Stimulated activated CD4-positive, alpha-beta T cell treated with anti-CD3 and anti-CD28 coated beads, Interleukin-4, amount 100 ng/mL, for 4 hours (primary cell): ENCODE data around the gene TMEM247.
"Not testable (repeated sequence)": the region's sequence is repeated elsewhere in the genome, so short reads cannot be mapped to it uniquely, and the experiment has no call there.

Source experiments
- DNase-seq, 2 experiments: peaks; one replicate each; pipeline ENCODE4 v3.0.0-alpha.2; 2020

TMEM247 gene

DNA sequence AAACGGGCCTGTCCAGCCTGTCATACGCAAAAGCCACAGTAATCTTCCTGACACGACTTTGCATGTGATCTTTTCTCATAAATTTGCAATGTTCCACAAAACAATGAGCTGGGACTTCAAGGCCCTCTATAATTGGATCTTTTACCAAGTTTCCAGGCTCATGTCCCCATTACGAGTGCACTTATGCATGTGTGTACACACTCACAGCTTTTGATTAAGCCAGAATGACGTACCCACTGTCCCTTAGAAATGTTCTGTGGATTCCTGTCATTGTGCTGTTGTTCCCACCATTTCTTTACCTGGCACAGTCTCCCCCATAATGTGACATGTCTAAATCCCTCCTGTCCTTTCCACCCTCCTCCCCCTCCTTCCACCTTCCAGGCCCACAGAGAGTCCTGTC lies 19.7 kb upstream of the TMEM247 start:
- DNase-seq: no peak

DNA sequence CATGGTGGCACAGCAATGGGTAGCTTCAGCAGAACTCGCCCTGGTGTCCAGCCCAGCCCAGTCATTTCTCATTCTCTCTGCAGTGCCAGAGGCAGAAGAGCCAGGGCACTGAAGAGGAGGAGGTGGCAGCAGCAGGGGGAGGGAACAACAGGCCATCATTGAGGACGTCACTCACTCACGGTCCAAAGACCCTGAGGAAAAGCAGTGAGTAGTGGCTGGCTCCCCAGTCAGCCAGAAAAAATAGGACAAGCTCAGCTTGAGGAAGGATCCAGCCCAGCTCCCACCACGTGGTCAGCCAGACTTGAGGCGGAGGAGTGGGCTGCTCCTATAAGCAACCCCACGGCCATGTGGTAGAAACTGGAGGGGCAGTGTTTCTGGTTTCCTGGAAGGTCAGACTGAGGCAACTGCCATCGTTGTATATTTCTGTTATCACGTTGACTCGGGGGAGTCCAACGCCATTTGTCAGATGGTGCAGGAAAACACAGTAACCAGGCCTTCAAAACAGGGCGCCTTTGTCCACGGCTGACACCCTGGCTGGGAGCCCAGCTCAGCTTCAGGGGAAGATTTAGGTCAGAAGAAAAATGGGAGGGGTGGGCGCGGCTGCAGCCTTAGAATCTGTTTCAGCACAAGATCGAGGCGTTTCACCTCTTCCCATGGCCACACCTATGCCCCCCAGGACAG lies 19.0 kb upstream of the TMEM247 start:
- no peak for DNase-seq

DNA sequence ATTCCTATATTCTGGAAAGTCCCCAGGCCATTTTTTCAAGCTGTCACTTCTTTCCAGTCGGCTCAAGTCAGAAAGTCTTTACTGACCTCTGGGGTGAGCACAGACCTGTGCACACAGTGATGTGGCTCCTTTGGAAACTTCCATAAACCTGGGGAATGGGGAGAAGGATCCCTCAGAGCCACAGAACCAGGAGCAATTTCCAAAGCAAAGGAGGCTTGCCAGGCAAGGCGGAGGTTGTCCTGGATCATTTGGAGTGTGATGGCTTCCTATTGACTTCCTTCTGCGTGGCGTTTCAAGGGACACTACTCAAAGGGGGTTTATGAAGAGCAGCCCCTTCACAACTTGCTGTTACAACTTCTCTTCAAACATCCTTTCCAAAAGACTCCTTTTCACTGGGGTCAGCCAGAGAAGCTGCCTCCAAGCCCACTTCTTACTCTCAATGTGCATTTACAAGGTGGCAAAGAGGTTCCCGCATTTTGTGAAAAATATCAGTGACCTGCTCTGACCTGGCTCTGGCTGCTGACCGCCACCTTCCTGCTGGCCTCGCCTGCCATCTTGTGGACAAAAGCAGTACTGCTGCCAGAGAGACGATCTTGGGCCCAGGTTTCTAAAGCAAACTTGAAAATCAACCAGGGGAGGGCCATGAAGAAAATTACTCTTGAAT lies 18.2 kb upstream of the TMEM247 start:
- peak; percentile 52 to 73 for DNase-seq

DNA sequence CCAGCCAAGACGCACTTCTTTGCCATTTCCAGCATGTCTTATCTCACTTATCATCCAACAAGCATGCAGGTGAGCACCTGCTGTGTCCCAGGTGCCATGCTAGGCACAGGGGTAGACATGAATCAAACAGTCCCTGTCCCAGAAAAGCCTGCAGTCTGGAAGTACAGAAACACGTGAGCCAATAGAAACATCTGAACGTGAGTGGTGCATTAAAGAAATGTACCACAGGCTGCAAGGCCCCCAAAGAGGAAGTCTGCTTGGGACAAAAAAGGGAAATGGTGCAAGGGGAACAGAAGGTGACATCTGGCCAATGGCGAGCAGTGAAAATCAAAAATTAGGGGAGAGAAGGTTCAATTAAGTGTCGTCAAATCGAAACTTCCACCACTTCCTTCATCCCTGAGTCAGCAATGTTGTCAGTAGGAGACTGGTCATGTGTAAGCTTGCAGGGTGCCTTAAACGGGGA lies 17.6 kb upstream of the TMEM247 start:
- no peak for DNase-seq

DNA sequence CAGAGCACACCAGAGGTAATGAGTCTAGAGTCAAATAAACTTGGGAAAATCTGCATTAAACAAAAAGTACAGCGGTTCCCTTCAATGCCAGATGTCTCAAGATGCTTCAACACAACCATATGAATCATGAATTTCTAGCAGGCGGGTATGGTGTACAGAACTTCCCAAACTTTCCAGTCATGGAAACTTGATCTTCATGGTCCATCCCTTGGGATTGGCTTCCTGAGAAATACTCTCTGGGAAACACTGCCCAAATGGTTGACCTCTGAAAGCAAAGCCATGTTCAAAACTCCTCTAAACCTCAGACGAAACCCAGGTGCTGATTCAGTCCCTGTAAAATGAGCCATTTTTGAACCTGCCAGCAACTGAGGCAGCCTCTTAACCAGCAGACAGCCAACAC lies 16.4 kb upstream of the TMEM247 start:
- no peak for DNase-seq

DNA sequence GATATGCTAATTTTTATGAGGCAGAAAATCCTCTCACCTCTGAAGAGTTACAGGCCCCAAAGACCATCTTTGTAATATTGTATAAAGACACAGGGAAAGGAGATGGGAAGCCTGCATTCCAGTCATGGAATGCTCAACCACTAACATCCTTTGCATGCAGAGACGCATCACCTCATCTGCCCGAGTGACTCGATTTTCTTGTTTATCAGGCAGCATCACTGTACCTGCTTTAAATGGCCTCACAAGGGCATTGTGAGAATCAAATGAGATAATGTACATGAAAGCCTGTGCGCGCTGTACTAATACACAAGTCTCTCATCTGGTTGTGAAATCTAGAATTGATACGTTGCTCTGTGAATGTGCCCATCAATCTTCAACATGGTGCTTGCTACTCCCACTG lies 10.2 kb upstream of the TMEM247 start:
- DNase-seq: no peak

DNA sequence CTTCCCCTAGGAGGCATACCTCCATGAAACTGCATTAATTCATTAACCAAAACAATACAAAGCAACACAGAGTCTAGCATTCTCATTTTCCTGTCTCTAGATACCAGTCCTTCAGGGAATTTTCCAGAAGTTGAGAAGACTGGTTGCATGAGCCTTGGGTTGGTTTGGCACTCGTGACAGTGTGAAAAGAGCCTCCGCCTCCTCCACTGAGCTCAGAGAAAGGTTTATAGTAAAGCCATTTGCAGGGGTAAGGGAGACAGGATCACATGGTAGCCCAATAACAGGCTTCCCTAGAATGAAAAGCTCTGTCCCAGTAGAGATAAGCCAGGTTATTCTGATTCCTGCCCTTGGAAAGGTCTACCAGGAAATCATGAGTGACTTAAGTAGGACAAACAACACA lies 9.7 kb upstream of the TMEM247 start:
- DNase-seq: no peak

DNA sequence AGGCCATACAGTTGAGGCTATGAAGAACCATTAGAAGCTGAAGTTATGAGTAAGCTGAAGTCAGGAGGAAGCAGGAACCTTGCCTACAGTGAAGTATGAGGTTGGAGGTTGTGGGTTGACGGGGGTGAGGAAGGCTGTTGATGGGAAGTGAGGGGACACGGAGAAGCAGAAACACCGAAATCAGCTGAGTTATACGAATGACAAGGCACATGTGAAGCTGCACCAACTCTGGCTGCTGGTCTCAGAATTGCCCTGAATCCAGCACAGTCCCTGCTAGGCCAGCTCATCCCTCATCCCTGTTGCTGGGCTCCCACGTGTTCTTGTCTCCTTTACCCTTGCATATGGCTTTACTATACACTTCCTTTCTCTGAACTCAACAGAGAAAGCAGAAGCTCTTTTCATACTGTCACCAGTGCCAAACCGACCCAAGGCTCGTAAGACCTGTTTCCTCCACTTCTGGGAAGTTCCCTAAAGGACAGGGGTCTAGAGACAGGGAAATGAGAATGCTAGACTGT lies 9.2 kb upstream of the TMEM247 start:
- DNase-seq: no peak

DNA sequence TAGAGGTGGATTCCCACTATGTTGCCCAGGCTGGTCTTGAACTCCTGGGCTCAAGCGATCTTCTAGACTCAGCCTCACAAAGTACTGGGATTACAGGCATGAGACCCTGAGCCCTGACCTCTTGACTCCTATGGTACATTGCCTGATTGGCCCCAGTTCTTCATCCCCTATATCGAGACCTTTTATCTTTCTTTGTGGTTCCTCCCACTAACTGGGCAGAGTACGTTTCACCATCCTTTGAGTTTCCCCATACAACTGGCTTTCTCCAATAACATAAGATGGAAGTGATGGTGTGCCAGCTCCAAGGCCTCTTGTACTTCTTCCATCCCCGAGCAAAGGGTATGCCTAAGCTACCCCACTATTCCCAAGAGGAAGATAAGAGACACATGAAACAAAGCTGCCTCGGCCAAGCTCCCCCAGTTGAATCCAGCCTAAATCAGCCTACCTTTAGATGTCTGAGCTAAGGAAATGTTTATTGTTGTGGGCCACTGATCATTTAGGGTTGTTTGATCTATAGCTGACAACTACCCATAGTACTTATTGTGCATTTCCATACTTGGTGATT lies 8.3 kb upstream of the TMEM247 start:
- DNase-seq: no peak

DNA sequence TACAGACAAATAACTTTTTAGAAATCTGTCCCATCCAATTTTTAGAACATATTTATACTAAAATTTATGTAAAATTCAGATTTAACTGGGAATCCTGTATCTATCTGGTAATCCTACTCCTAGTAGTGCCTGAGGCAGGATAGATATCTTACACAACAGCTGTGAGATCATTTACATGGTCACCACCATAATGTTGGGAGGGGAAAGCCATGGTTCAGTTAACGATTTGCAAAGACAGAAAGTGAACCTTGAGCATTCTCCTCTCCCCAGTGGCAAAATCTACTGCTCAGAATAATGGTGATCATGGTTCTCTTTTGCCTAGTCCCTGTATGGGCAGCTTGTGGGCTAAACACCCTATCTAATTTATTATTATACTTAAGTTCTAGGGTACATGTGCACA lies 7.7 kb upstream of the TMEM247 start:
- no peak for DNase-seq

DNA sequence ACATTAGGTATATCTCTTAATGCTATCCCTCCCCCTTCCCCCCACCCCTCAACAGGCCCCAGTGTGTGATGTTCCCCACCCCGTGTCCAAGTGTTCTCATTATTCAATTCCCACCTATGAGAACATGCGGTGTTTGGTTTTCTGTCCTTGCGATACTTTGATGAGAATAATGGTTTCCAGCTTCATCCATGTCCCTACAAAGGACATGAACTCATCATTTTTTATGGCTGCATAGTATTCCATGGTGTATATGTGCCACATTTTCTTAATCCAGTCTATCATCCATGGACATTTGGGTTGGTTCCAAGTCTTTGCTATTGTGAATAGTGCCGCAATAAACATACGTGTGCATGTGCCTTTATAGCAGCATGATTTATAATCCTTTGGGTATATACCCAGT lies 7.2 kb upstream of the TMEM247 start:
- DNase-seq: not testable (repeated sequence)

DNA sequence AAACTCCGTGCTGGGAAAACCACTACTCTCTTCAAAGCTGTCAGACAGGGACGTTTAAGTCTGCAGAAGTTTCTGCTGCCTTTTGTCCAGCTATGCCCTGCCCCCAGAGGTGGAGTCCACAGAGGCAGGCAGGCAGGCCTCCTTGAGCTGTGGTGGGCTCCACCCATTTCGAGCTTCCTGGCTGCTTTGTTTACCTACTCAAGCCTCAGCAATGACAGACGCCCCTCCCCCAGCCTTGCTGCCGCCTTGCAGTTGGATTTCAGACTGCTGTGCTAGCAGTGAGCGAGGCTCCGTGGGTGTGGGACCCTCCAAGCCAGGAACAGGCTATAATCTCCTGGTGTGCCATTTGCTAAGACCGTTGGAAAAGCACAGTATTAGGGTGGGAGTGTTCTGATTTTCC lies 1.9 kb upstream of the TMEM247 start:
- not testable (repeated sequence) for DNase-seq

DNA sequence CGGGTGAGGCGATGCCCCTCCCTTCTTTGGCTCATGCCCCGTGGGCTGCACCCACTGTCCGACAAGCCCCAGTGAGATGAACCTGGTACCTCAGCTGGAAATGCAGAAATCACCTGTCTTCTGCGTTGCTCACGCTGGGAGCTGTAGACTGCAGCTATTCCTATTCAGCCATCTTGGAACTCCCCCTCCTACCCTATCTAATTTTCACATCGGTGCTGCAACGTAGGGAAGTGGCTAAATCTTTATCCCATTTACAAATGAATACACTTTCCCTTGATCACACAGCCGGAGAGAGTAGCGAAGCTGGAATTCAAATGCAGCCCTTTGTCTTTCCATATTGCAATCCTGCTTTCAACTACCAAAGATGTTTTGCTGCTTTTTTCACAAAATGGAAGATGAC lies 1.4 kb upstream of the TMEM247 start:
- DNase-seq: no peak

DNA sequence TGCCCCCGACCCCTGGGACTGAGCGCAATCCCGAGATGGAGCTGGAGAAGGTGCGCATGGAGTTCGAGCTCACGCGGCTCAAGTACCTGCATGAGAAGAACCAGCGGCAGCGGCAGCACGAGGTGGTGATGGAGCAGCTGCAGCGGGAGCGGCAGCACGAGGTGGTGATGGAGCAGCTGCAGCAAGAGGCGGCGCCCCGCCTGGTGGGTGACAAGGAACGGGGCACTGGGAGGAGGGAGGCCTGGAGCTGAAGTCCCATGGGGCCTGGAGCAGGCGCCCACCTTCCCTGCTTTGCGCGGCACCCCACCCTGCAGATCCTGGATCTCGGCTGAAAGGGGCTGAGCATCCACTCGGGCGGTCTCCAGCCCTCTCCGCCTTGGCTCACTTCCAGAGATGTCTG lies 1.2 kb downstream of the TMEM247 start:
- no peak for DNase-seq

DNA sequence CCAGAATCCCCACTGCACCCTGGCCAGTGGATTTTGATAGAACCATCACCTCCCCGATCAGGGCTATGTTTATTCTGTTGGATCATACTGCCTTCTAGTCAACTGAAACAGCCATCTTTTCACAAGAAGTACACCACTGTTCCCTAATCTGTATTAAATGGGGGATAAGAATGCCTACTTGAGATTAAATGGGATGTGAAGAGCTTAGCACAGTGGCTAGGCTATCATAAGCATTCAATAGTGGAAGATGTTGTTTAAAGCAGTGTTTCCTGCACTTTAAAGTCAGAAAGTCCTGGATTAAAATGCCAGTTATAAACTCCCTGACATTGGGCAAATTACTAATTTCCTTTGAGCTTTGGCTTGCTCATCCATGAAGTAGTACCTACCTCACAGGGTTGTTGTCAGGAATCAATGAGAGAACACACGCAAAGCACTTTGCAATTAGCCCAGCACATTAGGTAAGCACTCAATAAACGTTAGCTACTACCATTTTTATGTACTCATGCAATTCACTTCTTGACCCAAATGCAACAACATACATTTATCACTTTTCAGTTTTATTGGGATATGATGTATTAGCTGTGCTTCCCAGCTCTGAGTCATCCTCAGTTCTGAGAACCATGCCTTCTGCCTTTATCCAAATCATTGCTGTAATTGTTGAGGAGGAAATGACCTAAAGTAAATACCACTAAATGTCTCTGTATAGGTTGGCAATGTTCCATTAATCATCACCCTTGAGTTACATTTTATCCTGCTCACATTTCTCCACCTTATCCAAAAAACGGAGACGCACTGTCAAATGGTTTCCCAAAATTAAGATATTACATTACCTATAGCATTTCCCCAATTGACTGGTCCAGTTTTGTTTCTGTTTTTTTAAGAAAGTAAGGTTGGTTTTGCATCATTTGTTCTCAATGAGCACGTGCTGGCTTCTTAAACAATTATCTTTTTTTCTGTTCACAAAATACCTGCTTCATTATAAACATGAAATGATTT lies 2.1 kb downstream of the TMEM247 start:
- DNase-seq: no peak

DNA sequence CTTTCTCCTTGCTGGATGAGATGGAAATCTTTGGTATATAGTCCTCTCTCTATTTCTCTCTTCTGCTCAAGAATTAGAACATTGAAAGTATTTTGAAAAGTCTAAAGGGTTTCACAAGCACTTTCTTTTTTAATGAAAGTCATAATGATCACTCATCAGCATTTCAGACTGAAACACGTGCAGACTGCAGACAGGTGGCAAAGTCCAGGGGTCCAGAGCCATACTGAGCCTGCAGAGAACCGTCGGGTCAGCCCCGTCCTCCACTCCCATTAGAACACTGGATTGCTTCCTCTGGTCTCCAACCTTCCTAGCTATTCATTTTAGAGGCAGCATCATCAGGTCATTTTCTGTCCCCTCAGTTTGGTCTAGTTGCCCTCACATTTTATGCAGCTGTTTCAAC lies 3.1 kb downstream of the TMEM247 start:
- no peak for DNase-seq

DNA sequence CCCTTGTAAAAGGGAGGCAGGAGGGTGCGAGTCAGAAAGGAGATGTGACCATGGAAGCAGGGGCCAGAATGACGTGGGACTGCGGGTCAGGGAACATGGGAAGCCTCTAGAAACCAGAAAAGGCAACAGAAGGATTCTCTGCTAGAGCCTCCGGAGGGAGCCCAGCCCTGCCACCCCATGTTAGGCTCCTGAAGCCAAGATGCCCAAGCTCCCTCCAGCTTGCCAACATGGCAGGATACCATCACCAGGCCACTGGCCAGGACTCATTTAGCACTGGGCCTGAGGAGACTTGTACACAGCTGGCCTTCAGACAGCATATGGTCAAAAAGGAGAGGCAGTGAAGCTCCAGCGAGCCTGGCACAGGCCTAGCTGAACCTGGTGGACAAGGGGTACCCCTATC lies 5.6 kb downstream of the TMEM247 start:
- DNase-seq: no peak

DNA sequence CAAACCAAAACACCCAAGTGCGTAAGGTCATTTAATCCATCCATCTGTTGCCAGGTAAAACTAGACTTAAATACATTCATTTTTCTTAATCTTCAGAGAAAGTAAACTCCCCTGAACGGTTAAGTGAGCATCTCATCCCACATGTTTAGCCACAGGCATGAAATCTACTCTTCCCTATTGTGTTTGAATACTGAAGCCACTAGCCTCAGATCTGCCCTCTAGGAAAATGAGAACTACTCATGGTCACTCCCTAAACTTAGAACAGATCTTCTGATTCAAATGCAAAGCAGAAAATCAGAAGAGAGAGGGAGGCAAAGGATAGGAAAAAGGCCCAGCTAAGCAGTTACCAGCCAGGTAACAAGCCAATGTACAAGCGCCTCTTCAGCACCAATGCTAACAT lies 7.1 kb downstream of the TMEM247 start:
- DNase-seq: no peak

DNA sequence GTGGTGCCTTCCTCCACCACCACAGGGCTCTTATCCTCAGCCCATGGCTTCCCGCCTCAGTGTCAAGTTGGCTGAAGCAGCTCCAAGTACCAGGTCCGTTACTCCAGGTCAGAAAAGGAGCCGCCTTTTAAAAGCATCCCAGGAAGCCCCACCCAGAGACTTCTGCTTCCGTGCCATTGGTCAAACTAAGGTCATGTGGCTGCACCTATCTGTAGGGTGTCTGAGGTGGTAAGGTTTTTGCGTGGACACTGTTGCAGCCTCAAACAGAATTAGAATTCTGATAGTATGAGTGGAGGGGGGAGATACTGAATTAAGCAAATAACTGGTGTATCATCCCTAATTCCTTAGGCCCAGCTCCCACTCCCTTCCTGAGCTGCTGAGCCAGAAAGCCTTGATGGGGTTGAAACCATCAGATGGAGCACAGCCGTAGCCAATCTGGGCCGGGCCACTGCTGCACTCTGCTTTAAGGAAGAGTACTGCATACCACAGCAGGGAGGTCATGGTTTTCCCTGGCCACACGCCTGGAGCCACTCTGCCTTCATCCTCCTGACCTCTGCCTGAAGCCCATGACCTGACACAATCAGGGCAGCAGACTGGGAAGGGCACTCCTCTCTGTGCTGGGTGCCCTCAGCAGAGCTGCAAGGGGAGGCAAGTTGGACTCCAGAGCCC lies 8.4 kb downstream of the TMEM247 start:
- DNase-seq: no peak

DNA sequence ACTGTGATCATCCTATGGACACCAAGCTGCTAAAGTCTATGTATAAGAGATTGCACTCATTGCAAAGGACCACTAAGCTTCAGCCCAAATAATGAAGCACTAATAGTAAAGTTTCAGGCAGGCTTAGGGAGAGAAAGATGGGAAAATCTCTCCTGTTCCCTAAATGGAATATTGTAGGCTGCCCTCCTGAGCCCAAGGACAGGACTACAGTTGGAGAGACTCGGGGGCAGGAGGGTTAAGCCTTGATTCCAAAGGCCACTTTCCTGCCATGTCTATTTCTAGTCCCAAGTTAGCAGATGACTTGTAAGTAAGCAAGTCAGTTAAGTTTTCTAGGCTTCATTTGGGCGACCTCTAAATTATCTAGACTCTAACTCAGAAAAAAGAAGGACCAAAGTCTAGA lies 9.0 kb downstream of the TMEM247 start:
- DNase-seq: no peak

DNA sequence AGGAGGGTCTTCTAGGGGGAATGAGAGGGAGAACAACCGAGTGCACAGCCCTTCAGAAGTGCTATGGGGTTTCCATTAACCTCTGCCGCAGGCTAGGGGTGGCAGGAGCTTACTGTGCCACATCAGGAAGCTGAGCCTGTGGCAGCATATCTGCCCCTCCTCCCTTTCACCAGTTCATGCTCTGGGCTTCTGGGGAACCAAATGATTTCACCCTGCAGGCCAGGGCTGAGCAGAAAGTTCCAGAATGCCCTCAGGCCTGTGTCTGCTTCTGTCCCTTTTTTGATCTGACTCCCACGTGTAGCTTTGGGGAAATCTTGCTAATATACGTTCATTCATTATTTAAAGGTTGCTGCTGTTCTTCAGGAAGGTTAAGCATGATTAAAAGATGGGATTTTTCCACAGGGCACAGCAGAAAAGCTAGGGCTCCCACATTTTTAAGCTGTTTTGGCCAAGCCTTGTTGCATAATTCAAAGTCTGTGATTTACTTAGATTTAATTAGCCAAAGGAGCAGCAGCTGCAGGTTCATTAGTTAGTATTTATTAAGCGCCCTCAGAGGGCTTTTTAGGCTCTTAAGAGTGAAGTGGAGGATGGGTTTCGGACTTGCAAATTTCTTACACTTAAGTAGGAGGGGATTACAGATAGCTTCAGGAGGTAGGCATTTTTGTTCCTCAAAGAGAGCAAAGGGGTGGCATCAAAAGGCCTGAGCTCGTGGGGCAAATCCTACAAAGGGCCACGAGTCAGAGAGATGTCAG lies 10.2 kb downstream of the TMEM247 start:
- DNase-seq: no peak
